Suprapubic skin (tissue), 4 donors: ENCODE results near the gene ZNF296.

ENCODE experiments used
- CTCF ChIP-seq, 2 donors: fragments of 200-600 bp in 1 of 2; fragments of 450-650 bp in 1 of 2; sonication (generic) in 1 of 2; IDR thresholded peaks; one replicate each; pipeline ENCODE4 v1.5.1; 2016 to 2019; ENCODE audit warnings: antibody characterized with exemption in 2 of 2, mild to moderate bottlenecking in 1 of 2, moderate library complexity in 1 of 2
- EP300 ChIP-seq: sonication (generic); formaldehyde crosslinking; IDR thresholded peaks from one replicate; pipeline ENCODE4 v1.6.1; 2017; ENCODE audit warnings: antibody characterized with exemption
- POLR2A ChIP-seq, 2 donors: fragments of 450-650 bp; IDR thresholded peaks; one replicate each; pipeline ENCODE4 v1.6.1; 2017; ENCODE audit warnings: antibody characterized with exemption in 2 of 2, mild to moderate bottlenecking in 2 of 2, moderate library complexity in 2 of 2
- POLR2AphosphoS5 ChIP-seq, 3 donors: sonication (generic); formaldehyde crosslinking; IDR thresholded peaks; one replicate each; pipeline ENCODE4 v1.6.1; 2017; ENCODE audit warnings: antibody characterized with exemption in 3 of 3

DNA sequence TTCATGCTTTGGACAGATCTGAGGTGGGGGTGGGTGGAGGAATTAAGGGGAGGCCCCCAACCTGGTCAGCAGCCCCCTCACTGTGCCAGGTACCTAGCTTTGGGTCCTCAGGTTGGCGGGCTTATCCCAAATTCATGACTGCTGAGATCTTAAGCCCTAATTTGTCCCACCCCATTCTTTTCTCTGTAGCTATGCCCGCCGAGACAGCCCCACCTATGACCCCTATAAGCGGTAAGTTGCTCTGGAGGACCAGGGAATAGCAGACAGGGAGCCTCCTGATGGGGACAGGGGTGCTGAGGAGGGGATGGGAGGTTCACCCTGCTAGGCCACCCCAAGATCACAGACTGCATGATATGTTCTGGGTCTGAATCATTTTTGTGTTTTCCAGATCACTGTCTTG is 14.3 kb downstream of the ZNF296 start:
- no peak for TF ChIP-seq CTCF (IDR thresholded peaks at IDR 0.05)
- no peak for TF ChIP-seq EP300
- no peak for TF ChIP-seq POLR2A (IDR thresholded peaks at IDR 0.05)
- no peak for TF ChIP-seq POLR2AphosphoS5 (IDR thresholded peaks at IDR 0.05)
